GM13977 (cell line): ENCODE data around the gene LARGE1.

Experiments
- DNase-seq: peaks from one replicate; pipeline ENCODE4 v3.0.0; 2012; ENCODE audit warnings: low spot score
- in situ Hi-C: fragments of 300-500 bp; cut with MboI; formaldehyde crosslinking; loops from one replicate; pipeline ENCODE4 v1.12.0; 2022; ENCODE audit warnings: low sequenced_read_pairs, low pct_unique_long_range_greater_than_20kb, mixed read lengths, inconsistent platforms; ENCODE audit not compliant: unreplicated experiment
- TF ChIP-seq, protein P1 (sequence below): IDR thresholded peaks from 2 replicates; pipeline ENCODE4 v1.5.1; 2012; ENCODE audit warnings: mild to moderate bottlenecking, control low read depth; ENCODE audit not compliant: insufficient read depth; ENCODE audit errors: extremely low read depth, missing control alignments

The LARGE1 gene

DNA sequence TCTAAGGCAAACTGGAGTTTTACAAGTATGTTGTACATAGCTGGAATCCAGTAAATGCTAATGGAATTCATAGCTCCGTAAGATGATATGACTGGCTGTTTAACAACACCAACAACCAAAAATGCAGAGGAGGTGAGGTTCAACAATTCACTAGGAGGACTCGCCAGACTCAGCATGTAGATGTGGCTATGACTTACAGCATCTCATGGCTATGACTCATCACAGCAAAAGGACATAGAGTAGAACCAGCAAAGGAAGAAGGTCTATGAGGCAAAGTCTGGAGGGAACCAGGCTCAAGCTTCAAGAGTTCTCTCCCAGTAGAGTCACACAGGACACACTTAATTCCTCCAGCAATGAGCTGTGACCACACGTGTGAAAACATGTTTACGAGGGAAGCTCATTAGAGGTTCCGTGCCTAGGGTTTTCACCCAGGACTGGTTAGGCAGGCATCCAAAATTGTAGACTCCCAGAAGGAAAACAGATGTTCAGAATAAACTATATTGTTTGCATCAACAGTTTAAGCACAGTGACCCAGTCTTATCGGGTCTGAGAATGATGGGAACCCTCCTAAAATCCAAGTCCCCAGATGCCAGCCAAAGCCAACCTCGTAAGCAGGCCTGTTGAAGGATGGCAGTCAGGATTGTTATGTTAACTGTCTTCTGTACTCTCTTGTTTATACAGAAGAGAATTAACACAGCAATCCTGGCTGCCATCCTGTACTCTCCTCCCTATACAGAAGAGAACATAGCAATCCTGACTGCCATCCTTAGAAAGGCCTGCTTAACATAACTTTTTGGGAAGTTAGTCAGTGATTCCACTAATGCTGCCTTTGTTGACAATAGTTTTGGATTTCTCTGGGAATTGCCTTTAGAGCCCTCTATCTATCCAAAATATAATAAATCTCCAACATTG lies 116.6 kb downstream of the LARGE1 start:
- TF ChIP-seq, protein P1, sequence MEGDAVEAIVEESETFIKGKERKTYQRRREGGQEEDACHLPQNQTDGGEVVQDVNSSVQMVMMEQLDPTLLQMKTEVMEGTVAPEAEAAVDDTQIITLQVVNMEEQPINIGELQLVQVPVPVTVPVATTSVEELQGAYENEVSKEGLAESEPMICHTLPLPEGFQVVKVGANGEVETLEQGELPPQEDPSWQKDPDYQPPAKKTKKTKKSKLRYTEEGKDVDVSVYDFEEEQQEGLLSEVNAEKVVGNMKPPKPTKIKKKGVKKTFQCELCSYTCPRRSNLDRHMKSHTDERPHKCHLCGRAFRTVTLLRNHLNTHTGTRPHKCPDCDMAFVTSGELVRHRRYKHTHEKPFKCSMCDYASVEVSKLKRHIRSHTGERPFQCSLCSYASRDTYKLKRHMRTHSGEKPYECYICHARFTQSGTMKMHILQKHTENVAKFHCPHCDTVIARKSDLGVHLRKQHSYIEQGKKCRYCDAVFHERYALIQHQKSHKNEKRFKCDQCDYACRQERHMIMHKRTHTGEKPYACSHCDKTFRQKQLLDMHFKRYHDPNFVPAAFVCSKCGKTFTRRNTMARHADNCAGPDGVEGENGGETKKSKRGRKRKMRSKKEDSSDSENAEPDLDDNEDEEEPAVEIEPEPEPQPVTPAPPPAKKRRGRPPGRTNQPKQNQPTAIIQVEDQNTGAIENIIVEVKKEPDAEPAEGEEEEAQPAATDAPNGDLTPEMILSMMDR = no peak
- no peak for DNase-seq
- in situ Hi-C loops = no loop called here

DNA sequence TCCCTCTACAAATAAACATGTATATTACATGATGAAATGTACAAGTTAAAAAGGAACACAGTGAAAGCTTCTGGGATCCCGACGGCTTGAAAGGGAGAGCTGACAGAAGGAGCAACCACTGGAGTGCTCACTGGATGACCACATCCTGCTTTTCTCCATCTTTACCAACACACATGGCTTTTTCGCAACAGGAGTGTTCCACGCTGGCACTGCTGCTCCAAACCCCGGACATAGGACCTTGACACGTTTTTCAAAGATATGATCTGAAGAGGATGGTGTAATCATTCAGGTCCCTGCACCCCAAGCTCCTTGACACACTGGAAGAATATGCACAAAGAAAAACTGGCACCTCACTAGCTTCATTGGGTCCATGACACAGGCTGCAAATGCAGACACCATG lies 121.9 kb downstream of the LARGE1 start:
- TF ChIP-seq, protein P1 = no peak
- no peak for DNase-seq
- in situ Hi-C loops = no loop called here

DNA sequence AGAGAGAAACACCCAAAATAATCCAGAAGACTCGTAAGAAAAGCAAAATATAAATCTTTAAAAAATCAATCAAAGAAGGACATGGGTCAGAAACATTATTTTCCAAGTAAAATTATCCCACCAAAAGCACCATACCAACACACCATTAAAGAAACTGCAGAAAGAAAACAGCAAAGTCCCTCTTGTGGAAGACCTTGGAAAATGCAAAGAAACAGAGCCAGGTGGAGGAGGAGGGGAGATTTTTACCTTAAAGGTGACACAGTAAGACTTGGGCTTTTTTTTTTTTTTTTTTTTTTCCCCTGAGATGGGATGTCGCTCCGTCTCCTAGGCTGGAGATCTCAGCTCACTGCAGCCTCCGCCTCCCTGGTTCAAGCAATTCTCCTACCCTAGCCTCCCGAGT lies 123.8 kb downstream of the LARGE1 start:
- TF ChIP-seq, protein P1 = no peak
- DNase-seq = no peak
- in situ Hi-C loops = no loop called here

DNA sequence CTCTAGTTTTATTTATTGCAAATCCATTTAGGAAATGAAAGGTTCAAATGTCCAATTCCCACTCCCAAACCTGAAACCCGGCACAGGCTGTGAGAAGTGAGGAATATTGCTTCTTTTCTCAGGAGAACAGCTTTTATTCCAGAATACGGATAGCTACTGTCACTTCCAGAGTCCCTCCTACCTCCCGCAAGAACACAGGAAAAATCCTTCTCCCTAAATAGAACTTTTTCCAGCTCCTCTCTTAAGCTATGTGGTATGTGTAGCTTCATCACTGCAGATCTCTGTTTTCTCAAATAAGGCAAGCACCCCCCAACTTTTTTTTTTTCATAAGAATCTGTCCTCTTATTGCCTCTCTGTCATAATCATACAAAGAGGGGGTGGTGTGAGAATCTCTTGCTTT lies 126.8 kb downstream of the LARGE1 start:
- in situ Hi-C loops = no loop called here
- DNase-seq = no peak
- TF ChIP-seq, protein P1 = no peak

DNA sequence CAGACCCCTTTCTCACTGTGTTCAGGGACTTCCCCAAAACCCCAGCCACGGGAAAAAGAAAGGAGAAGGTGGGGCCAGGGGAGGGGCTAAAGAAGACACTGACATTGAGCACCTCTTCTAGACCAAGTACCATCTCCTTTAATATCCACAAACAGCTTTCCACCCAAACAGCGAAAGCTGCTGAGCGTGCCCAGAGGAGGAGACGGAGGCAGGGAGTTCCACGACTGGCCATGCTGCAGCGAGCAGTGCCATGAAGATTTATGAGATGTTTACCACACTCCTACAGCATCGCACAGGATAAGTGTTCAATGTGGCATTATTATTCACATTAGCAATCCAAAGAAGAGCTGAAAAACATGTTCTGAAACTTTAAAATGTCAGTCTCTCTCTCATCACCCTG lies 127.4 kb downstream of the LARGE1 start:
- in situ Hi-C loops = no loop called here
- TF ChIP-seq, protein P1 = no peak
- DNase-seq = no peak

DNA sequence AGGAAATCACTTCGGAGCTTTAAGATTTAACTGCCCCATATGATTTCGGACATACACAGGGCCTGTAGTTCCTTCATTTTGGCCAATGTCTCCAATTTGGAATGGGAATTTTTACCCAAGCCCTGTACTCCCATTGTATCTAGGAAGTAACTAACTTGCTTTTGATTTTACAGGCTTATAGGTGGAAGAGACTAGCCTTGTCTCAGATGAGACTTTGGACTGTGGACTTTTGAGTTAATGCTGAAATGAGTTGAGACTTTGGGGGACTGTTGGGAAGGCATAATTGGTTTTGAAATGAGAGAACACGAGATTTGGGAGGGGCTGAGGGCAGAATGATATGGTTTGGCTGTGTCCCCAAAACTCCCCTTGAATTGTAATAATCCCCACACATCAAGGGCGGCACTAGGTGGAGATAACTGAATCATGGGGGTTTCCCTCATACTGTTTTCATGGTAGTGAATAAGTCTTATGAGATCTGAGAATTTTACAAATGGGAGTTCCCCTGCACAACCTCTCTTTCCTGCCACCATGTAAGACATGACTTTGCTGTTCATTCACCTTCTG lies 130.5 kb downstream of the LARGE1 start:
- in situ Hi-C loops = no loop called here
- TF ChIP-seq, protein P1 = no peak
- DNase-seq = no peak
